NCI-H2171 treated with DMSO at 0.1 percent for 48 hours (cell line): ENCODE data around the gene MLF2.
A peak's percentile ranks its signal among the peaks of the same experiment; 100 is the strongest.

Experiments
- DNase-seq: peaks from one replicate; lab custom pipeline; 2025; lab: John Stamatoyannopoulos, UW

Gene MLF2

GRCh38 chr12:6752921-6753771 is at the start of gene MLF2:
Gene MLF2, minus strand, starts transcription at chr12:6753141. Its CDS starts 807 bp downstream, at chr12:6752334.
- peak; percentile 100 for DNase-seq

GRCh38 chr12:6799147-6799546 is 46.2 kb upstream of the MLF2 start:
- no peak for DNase-seq

GRCh38 chr12:6796576-6796975 is 43.6 kb upstream of the MLF2 start:
- DNase-seq, result no peak

- DNase-seq, result no peak
Measured at GRCh38 chr12:6795088-6795487, 42.1 kb upstream of the MLF2 start.

GRCh38 chr12:6792522-6793201 is 39.7 kb upstream of the MLF2 start:
- DNase-seq, result peak; percentile 82

GRCh38 chr12:6791931-6792520 is 39.1 kb upstream of the MLF2 start:
- DNase-seq, result no peak

- no peak for DNase-seq
Measured at GRCh38 chr12:6790496-6791150, 37.7 kb upstream of the MLF2 start.

GRCh38 chr12:6788972-6789924 is 36.3 kb upstream of the MLF2 start, which contains the start of gene CD4:
Gene CD4, plus strand, starts transcription at chr12:6789528. Its CDS starts 10,611 bp downstream, at chr12:6800139.
- DNase-seq, result no peak

GRCh38 chr12:6787309-6787708 is 34.4 kb upstream of the MLF2 start:
- DNase-seq, result no peak

- no peak for DNase-seq
Measured at GRCh38 chr12:6786416-6787094, 33.6 kb upstream of the MLF2 start.

- no peak for DNase-seq
Measured at GRCh38 chr12:6784761-6785160, 31.8 kb upstream of the MLF2 start.

GRCh38 chr12:6784296-6784695 is 31.4 kb upstream of the MLF2 start:
- no peak for DNase-seq

GRCh38 chr12:6783828-6784227 is 30.9 kb upstream of the MLF2 start:
- no peak for DNase-seq

GRCh38 chr12:6782850-6783566 is 30.1 kb upstream of the MLF2 start:
- no peak for DNase-seq

- DNase-seq, result no peak
Measured at GRCh38 chr12:6782119-6782518, 29.2 kb upstream of the MLF2 start.

- no peak for DNase-seq
Measured at GRCh38 chr12:6780573-6780972, 27.6 kb upstream of the MLF2 start.

GRCh38 chr12:6779708-6780432 is 26.9 kb upstream of the MLF2 start:
- no peak for DNase-seq

GRCh38 chr12:6778574-6779550 is 25.9 kb upstream of the MLF2 start:
- DNase-seq, result peak; percentile 100
